NCI-H146 treated with DMSO at 0.1 percent for 48 hours (cell line): Measurements from ENCODE around the gene PRDM5.
A peak's percentile ranks its signal among the peaks of the same experiment; 100 is the strongest.

Experiments used
- DNase-seq: peaks from one replicate; lab custom pipeline; 2025; ENCODE audit not compliant: unreplicated experiment; lab: John Stamatoyannopoulos, UW

Gene PRDM5

GRCh38 chr4:120922381-120923206, at the start of gene PRDM5:
TSS of gene PRDM5 (minus strand) at chr4:120922726. CDS start at chr4:120922608, 118 bp downstream.
- DNase-seq: no peak

- no peak for DNase-seq
These were observed 49.4 kb upstream of the PRDM5 start for GRCh38 chr4:120971884-120972283.

DNA sequence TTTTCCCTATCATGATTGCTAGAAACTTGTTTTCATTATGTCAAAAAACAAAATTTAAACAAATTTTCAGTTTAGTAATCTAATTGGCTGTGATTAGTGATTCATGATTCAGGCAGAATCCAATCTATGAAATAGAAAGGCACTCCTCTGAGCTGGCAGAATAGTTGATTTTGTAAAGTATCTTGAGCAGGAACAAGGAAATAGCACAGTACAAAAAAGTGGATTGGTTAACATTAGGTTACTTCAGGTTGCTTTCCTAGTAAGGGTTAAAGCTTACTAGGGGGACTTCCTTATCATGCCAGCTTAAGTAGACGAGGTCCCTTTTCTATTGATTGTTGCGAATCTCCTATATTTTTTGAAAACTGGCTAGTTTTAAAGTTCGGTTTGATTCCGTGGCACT, 43.4 kb upstream of the PRDM5 start:
- DNase-seq: no peak

GRCh38 chr4:120964596-120964995, 42.1 kb upstream of the PRDM5 start:
- DNase-seq: no peak

GRCh38 chr4:120963449-120963848, 40.9 kb upstream of the PRDM5 start:
- DNase-seq: no peak

- DNase-seq: no peak
These were observed 38.2 kb upstream of the PRDM5 start for GRCh38 chr4:120960656-120961267.

- no peak for DNase-seq
These were observed 25.9 kb upstream of the PRDM5 start for GRCh38 chr4:120948382-120948781.

GRCh38 chr4:120942776-120943175, 20.2 kb upstream of the PRDM5 start:
- DNase-seq: no peak

DNA sequence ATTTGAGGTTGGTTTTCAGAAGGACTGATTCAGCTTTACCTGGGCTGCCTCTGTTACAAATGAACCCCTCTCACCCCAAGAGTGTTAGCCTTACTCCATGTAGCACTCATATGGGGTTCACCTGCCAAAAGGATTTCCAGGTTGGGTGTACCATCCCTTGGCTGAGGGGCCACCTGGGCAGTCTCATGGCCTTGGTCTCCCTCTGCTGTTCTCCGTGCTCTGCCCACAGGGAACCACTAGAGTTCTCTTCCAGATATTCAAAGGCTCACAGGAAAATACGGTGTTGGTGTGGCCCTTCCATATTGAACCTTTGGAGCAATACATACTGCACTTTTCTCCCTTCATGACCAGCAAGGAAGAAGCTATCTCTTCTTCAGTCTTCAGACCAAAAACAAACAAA, 18.0 kb upstream of the PRDM5 start:
- no peak for DNase-seq

GRCh38 chr4:120939693-120940092, 17.2 kb upstream of the PRDM5 start:
- no peak for DNase-seq

DNA sequence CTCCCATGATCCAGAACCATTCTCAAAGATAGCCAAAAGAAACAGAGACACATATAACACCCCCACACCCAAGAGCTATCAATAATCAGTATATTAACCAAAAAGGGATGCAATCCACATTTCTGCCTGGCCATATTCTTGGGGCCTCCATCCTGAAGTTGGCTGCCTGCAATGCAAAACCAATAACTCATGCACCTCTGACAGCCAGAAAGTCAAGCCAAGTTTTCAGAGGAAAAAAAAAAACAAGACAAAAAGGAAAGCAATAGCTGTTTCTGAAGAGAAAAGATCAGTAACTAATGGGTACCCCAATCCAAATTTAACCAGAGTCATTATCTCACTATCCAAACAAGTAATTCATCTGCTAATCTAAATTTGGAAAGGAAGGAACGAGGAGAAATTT, 7.3 kb upstream of the PRDM5 start:
- DNase-seq: no peak

- DNase-seq: no peak
These were observed 5.4 kb upstream of the PRDM5 start for GRCh38 chr4:120927801-120928409.

DNA sequence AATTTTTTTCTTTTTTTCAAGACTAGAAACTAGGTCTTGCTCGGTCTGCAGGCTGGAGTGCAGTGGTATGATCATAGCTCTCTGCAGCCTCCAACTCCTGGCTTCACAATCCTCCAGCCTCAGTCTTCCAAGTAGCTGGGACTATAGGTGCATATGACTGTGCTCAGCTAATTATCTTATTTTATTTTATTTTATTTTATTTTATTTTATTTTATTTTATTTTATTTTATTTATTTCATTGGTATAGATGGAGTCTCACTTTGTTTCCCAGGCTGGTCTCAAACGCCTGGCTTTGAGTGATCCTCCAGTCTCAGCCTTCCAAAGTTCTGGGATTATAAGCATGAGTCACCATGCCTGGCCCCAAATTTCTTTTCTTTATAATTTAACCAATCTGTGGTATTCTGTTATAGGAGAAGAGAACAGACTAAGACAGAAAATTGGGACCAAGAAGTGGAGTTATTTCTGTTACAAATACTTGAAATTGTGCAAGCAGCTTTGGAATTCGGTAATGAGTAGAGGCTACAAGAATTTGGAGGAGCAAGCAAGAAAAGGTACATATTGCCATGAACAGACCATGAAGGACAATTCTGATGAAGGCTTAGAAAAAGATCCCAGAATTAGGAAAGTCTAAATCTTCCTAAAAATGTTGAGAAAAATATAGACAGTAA, 4.0 kb upstream of the PRDM5 start:
- no peak for DNase-seq

DNA sequence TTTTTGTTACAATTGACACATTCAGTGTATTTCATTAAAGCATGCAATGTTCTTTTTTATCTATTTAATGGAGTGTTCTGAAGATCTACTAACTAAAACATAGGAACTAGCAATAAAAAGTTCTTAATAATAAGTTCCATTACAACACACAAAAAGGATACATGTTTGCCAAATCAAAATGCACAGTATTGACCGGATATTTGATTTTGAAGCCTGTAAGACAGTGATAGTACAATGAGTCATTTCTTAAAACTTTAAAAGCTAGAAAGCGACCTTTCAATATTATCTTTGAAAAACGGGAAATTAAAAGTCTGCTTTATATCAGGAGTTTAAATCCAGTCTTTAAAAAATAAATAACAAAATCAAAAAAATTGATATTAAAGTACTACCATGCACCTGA, 2.4 kb upstream of the PRDM5 start:
- no peak for DNase-seq

- no peak for DNase-seq
These were observed 639 bp upstream of the PRDM5 start for GRCh38 chr4:120923207-120923522.

DNA sequence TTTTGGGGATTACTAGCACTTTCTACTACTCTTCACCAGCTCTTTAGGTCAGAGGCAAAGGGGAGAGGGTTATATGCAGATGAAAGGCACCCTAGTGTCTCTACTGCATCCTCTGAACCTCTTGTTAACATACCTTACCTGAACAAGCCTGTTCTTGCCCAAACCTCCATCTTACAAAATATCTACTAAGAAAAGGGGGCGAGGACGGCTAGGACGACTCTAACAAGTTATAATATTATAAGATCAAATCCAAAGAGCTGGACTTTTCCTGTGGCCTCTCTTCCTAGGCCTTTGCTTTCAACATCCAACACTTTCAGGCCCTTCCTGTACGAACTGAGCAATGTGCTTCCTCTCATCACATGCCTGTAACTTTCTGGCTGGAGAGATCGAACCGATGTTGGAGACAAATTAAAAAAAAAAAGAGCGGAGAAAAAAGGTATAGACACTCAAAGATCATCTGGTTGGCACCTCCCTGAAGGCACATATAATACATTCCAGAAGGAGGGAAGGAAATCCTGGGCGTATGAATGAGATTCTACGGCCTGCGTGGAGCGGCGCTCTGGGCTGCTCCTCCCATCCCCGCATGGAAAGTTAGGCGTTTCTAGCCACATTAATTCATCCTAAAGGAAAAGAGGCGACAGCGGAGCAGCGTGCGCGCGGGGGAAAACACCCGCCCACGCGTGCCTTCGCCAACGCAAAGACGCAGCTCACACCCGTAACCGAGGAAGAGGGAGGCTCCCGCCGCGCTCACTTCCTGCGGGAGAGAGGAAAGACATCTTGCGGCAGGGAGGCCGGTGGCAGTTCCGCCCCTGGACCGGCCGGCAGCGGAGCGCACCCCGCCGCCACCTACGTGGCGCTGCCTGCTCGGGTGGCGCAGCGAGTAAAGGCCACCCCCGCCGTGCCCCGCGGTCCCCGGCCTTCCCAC, 808 bp downstream of the PRDM5 start:
- peak; percentile 14 for DNase-seq

DNA sequence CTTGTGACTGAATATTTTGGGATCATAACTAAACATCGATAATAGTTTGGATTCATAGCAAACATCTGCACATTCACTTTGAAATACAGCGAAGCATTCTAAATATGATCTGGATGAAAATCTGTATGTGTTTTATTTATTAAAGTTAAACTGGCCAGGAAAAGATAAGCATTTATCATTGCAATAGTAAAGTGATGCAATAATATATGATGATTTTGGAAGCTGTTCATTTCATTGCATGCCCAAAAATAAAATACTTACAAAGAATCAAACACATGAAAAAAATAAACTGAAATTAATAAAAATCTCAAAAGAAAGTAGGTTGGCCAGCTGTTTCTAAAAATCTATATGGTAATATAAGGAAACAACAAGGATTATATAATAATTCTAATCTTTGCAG, 1.9 kb downstream of the PRDM5 start:
- DNase-seq: no peak

DNA sequence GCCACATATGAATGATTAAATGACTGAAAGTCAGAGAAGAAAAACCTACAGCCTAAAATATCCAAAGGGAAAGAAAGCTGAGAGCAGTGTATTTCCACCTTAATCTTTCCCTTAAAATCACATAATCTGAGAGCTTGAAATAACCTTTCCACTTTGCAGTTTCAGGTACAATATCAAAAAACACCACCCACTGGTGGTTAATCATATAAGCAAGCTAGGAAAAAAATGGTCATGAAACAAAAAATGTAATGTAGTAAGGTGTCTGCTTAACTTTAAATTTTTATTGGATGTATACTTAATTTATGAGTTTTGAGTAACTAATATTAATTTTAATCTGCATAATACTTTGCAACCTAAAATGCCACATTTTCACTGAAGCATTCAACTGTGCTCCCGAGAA, 3.2 kb downstream of the PRDM5 start:
- no peak for DNase-seq

DNA sequence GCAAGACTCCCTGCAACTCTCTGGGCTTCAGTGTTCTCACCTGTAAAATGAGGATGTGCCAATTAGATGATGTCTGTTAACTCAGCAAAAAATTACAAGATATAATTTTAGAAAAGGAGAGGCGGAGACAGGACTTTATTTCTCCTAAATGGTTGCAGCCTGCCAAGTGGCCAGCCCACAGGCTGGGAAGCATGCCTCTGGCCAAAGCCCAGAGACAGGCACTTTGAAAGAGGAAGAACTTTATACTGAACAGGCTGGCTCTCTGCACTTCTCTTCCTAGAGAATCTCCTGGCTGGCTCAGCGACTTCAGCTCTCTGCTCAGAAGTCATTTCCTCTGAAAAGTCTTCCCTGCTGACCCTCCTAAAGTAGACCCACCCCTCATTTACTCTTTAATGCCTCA, 3.7 kb downstream of the PRDM5 start:
- no peak for DNase-seq

GRCh38 chr4:120918092-120918491, 4.4 kb downstream of the PRDM5 start:
- no peak for DNase-seq

DNA sequence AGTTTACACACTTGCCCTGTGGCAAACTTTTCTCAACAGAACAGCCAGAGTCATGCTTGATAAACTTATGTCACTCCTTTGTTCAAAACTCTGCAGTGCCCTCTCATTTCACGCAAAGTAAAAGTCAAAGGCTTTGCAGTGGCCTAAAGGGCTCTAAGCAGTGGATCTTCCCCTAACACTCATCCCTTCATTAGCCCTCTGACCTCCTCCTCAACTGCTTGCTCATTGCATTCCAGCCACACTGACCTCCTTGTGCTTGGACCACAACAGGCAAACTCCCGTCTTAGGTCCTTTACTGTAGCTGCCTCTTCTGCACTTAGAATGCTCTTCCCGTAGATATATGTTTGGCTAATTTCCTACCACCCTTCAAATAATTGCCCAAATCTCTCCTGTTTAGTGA, 5.6 kb downstream of the PRDM5 start:
- DNase-seq: no peak
